Stimulated activated CD4-positive, alpha-beta T cell treated with anti-CD3 and anti-CD28 coated beads, Interleukin-12 subunit alpha, Interleukin-12 subunit beta, amount 100 ng/mL, for 48 hours (primary cell): ENCODE measurements around the gene GMPS.
"Not testable (repeated sequence)": the region's sequence is repeated elsewhere in the genome, so short reads cannot be mapped to it uniquely, and the experiment has no call there.

Experiments
- DNase-seq, 3 donors: peaks; one replicate each; pipeline ENCODE4 v3.0.0-alpha.2; 2020; ENCODE audit warnings: low read depth in 2 of 3, low spot score in 1 of 3

GMPS gene

DNA sequence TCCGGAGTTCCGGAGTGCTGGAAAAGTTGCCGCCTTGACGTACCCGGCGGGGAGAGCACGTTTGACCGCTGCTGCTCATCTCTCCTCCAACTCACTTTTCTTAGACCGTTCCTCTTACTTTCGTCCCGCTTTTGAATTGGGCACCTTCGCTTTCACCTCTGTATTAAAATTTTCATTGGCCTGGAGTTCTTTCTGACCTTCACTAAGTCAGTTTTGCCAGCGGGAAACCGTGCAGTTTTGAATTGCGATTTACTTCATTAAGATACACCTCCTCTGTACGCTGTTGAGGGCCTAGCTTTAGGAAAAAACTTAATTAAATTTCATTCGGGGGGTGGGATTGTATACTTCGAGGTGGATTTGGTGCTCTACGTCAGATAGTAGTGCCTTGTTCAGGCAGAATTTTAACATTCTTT is 1.3 kb downstream of the GMPS start:
- no peak for DNase-seq

DNA sequence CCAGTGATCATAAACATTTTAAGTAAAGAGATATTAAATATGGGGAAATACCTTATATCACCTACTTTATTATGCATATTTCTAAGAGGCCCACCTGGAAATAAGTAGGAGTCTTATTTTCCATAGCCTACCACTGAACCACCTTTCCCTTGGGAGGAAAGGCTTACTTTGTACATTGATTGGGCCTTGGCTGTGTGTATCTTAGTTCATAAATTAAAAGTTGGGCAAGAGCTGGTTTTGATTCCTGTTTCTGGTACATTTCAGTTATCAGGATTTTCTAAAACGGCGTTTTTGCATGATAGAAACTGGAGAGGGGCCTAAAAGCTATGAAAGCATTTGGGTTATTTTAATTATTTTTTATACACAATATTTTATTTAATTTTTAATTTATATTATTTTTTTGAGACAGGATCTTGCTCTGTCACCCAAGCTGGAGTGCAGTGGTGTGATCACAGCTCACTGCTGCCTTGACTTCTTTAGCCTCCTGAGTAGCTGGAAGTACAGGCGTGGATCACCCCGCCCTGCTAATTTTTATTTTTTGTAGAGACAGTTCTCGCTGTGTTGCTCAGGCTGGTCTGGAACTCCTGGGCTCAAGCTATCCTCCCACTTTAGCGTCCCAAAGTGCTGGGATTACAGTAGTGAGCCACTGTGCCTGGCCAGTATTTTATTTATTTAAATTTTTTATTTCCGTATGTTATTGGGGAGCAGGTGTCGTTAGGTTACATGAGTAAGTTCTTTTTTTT is 2.6 kb downstream of the GMPS start:
- no peak for DNase-seq

DNA sequence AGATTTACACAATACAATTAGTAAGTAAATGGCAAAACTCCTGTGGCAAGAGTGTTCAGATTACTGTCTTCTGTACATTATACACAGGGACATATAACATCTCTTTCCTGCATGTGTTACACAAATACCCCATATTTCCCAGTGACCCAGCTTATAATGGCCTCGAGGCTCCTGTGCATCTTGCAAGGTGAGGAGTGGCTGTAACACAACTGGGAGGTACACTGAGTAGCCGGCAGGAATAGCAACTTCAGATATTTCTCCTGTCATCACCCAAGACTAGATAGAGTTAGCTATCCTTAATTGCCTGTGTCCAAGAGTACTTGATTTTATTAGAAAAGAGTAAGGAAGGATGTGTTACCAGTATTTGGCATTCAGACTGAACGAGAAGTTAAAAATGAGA is 5.6 kb downstream of the GMPS start:
- no peak for DNase-seq

DNA sequence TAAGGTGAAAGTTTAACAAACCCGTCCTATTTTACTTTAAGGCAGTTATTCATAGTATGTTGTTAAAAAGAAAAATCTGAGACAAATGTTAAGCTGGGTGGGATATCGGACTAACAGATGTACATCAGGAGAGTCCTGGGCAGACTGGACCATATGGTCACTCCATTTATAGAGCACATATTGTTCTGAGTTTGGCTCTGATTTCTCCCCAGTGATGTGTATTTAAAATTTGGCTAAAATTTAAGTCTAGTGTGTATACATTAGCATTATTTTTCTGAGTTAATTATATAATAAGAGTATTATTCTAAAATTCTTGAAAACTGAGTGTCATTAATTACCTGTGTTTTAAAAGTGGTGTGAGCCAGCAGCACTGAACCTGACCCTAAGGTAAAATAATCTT is 6.1 kb downstream of the GMPS start:
- no peak for DNase-seq

GRCh38 chr3:155880286-155880685 is 9.8 kb downstream of the GMPS start:
- DNase-seq: no peak

GRCh38 chr3:155884292-155884691 is 13.8 kb downstream of the GMPS start:
- no peak for DNase-seq

DNA sequence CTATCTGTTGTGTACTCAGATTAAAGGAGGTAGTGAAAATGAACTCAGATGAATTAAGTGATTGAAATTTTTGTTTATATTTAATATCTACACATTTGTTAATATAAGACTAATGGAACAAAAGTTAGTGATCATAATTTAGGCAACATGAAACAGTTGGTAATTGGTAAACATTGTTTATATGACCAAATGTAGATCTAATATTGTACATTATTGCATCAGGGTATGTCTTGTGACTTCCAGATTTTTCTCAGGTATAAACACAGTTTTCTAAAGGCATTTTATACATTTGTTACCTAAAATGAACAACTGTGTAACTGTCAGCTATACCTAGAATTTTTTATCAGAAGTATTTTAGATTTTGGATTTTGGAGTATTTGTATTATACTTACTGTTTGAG is 14.8 kb downstream of the GMPS start:
- no peak for DNase-seq

- DNase-seq: not testable (repeated sequence)
Measured at GRCh38 chr3:155886348-155886747, 15.9 kb downstream of the GMPS start.

DNA sequence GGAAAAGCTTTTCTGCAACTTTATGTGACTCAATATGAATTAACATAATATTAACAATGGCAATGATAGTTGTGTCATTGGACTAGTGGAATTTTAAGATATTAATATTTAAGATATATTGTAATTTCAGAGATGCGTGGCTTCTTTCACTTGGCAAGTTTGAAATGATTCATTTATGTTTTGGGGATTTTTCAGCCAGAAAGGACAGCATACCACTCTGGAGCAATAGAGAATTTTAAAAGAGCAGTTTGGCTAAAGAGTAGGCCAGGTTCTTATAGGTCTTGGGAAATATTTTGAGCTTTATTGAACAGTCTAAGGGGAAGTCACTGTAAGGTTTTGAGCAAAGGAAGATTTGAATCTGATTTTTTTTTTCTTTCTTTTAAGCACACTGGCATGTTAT is 16.5 kb downstream of the GMPS start:
- no peak for DNase-seq

- no peak for DNase-seq
Measured at GRCh38 chr3:155889212-155889611, 18.8 kb downstream of the GMPS start.

- no peak for DNase-seq
Measured at GRCh38 chr3:155889952-155890351, 19.5 kb downstream of the GMPS start.

GRCh38 chr3:155890671-155891190 is 20.3 kb downstream of the GMPS start:
- DNase-seq: no peak

DNA sequence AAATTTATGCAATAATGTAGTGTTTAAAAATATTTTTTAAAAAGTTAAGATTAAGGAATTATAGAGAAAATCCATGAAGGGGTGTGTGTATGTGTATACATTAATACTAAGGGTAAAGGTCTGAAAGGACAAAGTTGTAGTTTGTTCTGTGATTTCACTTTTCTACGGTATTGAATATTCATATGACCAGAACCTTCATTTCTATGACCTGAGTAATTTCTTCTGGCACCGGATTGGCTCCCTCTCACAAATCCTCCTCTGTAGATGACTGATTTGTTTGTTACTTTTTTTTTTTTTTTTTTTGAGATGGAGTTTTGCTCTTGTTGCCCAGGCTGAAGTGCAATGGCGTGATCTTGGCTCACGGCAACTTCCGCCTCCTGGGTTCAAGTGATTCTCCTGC is 20.9 kb downstream of the GMPS start:
- DNase-seq: no peak

DNA sequence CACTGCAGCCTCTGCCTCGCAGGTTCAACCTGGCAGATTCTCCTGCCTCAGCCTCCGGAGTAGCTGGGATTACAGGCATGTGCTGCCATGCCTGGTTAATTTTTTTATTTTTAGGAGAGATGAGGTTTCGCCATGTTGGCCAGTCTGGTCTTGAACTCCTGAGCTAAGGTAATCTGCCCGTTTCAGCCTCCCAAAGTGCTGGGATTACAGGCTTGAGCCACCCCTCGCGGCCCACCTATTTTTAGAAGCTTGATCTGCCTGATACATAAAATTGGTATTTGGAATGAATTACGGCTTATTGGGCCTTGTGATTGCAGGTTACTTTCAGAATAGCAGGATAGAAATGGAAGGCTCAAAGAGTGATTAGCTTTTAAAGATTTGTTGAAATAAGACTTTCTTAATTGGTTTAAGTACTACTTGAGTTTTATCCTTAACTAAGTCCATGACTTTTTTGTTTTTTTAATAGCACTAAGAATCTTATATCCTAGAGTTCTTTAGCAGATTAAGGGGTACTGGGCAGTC is 25.0 kb downstream of the GMPS start:
- DNase-seq: no peak

DNA sequence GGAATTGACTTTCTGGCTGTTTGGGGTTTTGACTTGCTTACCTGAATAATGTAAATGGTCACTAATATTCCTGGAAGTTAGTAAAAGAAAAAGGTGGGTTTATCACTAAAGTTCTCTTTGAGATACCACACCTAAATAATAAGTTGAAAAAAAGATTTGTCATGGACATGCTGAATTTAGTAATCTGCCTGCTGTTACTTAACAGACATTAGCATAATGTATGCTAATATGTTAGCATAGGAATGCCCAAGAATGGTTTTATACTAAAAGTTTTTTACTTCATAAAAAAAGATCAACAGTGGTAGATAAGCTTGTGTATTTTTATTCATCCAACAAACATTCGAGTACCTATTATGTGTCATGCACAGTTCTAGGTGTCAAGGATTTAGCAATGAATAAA is 36.5 kb downstream of the GMPS start:
- no peak for DNase-seq

DNA sequence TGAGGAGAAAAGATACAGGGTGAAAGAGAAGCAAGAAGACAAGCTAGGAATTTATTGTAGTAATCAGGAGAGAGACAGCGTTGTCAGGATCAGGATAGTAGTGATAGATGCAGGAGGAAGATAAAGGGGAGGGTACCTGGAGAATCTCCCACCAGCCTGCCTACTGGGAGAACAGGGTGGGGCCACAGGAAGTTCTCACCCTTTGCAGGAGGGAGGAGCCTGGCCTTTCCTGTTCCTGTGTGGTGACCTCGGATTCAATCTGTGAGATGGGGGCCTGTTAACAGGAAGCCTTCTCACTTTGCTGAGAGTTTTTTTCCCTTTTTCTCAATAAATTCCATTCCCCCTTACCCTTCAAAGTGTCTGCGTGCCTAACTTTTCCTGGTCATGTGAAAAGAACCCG is 37.6 kb downstream of the GMPS start:
- no peak for DNase-seq

GRCh38 chr3:155908605-155909004 is 38.2 kb downstream of the GMPS start:
- DNase-seq: no peak

- DNase-seq: no peak
Measured at GRCh38 chr3:155912090-155912489, 41.6 kb downstream of the GMPS start.

DNA sequence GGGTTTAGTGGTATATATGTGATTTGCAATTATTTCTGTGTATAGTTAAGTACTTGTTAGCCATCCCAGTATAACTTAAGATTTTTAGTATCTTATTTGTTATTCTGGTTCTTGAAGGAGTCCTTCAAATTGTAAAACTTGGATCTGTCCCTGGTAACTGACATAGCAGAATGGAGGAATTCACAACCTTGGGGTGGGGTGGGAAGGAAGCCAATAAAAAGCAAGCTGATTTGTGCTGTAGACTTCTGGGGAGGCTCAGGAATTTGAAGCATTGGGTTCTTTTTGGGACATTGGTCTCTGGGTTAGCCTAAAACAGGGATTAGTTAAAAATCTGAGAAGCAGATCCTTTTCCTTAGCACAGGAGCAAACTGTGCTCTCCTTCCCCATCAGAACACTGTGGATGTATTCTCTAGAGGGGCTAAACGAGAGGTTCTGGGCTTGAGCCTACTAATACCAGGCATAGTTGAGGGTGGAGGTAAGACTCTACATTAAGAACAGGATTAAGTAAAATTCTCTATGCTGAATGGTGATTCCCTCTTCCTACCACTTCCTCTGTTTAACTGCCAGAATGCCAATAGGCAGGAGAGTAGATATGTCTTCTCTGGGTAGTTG is 42.2 kb downstream of the GMPS start:
- no peak for DNase-seq

GRCh38 chr3:155917781-155918180 is 47.3 kb downstream of the GMPS start:
- DNase-seq: no peak

- no peak for DNase-seq
Measured at GRCh38 chr3:155919728-155920127, 49.3 kb downstream of the GMPS start.

DNA sequence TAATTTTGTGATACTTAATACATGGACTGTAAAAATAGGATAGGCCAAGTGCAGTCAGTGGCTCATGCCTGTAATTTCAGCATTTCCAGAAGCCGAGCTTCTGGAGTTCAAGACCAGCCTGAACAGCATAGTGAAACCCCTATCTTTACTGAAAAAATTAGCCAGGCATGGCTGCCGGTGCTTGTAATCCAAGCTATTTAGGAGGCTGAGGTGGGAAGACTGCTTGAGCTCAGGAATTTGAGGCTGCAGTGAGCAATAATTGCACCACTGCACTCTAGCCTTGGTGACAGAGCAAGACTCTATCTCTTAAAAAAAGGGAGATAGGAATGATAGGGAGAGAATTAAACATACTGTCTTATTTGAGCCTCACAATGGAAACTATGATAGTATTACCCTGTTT is 51.0 kb downstream of the GMPS start:
- DNase-seq: no peak

- DNase-seq: no peak
Measured at GRCh38 chr3:155934230-155934629, 63.8 kb downstream of the GMPS start.
